ENCODE measurements around the gene TEX51. TPM values are rescaled to one million over a fixed set of nuclear protein-coding genes. Genes with fewer than 3 reads are reported as not detected.

The TEX51 gene
- total and polyA plus RNA-seq, 2 donors from 2014 or later: 2.1 TPM; not detected in 1

DNA sequence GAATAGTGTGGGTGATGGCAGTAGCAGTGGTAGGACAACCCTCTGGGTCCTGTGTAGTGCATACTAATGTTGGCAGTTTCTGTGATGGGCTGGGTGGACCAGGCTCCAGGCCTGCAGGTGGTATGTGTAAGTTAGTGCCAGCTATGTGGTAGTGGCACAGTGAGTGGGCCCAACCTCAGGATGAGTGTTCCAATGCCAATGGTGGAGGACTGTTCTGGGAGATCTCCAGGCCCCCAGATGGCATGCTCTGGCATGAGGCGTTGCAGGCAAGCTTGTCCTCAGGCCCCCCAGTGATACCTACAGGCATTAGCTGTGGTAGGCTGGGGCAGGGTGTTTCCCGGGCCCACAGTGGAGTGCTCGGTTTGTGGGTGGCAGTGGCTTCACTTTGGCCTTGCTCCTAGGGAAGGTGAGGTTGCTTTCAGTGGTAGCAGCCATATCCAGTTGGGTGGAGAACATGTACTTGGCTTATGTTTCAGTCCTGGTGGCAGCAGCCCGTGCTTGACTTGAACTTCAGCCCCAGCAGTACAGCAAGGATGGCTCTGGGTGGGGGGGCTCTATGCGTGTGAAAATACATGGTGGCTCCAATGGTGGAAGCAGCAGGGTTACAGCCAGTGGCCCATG, 32.4 kb downstream of the TEX51 start:
- intact Hi-C loops (cut with DNase I): no loop called here
- no peak overlapping the region for H3K4me3 ChIP-seq (ENCODE audit: low read length in 3 of 3)
- no peaks in the 10 kb centered on the region for H3K27me3 ChIP-seq (ENCODE audit: control insufficient read depth, insufficient read depth, low read length)
- no peak overlapping the region for H3K27ac ChIP-seq (ENCODE audit: low read depth in 2 of 2, low read length in 2 of 2)
- FAIRE-seq (no peak), DNase-seq (no peak)
- no peak overlapping the region for H3K9ac ChIP-seq (ENCODE audit: low read length in 3 of 3)
- H3K36me3 ChIP-seq (ENCODE audit: control insufficient read depth in 2 of 3, insufficient read depth in 3 of 3, low read length in 3 of 3): no peaks in the 10 kb centered on the region
- TF ChIP-seq, protein P1, sequence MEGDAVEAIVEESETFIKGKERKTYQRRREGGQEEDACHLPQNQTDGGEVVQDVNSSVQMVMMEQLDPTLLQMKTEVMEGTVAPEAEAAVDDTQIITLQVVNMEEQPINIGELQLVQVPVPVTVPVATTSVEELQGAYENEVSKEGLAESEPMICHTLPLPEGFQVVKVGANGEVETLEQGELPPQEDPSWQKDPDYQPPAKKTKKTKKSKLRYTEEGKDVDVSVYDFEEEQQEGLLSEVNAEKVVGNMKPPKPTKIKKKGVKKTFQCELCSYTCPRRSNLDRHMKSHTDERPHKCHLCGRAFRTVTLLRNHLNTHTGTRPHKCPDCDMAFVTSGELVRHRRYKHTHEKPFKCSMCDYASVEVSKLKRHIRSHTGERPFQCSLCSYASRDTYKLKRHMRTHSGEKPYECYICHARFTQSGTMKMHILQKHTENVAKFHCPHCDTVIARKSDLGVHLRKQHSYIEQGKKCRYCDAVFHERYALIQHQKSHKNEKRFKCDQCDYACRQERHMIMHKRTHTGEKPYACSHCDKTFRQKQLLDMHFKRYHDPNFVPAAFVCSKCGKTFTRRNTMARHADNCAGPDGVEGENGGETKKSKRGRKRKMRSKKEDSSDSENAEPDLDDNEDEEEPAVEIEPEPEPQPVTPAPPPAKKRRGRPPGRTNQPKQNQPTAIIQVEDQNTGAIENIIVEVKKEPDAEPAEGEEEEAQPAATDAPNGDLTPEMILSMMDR (IDR thresholded peaks at IDR 0.05; ENCODE audit: borderline replicate concordance, extremely low read depth, insufficient read depth): no peak
- no peaks in the 10 kb centered on the region for H3K9me3 ChIP-seq (ENCODE audit: control insufficient read depth in 2 of 3, insufficient read depth in 1 of 3, low read length in 3 of 3)
- no peaks in the 10 kb centered on the region for H3K4me1 ChIP-seq (ENCODE audit: control insufficient read depth in 2 of 3, insufficient read depth in 2 of 3, low read depth in 1 of 3, low read length in 3 of 3)

DNA sequence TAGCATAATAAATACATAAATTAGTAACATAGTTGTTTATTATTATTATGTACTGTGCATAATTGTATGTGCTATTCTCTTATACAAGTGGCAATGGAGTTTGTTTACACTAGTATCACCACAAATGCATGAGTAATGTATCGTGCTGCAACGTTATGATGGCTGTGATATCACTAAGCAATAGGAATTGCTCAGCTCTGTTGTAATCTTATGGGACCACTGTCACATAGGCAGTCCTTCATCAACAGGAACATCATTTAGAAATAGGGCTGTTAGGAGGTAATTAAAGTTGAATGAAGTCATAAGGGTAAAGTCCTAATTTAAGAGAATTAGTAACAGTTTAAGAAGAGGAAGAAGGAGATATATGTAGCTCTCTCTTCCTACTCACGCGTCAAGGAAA, 33.8 kb downstream of the TEX51 start:
- Histone ChIP-seq H3K36me3 (ENCODE audit: control insufficient read depth in 2 of 3, insufficient read depth in 3 of 3, low read length in 3 of 3) (no peaks in the 10 kb centered on the region), H3K4me1 (ENCODE audit: control insufficient read depth in 2 of 3, insufficient read depth in 2 of 3, low read depth in 1 of 3, low read length in 3 of 3) (no peaks in the 10 kb centered on the region), H3K27ac (ENCODE audit: low read depth in 2 of 2, low read length in 2 of 2) (no peak overlapping the region), H3K4me3 (ENCODE audit: low read length in 3 of 3) (no peak overlapping the region), H3K27me3 (ENCODE audit: control insufficient read depth, insufficient read depth, low read length) (no peaks in the 10 kb centered on the region), H3K9me3 (ENCODE audit: control insufficient read depth in 2 of 3, insufficient read depth in 1 of 3, low read length in 3 of 3) (no peaks in the 10 kb centered on the region), H3K9ac (ENCODE audit: low read length in 3 of 3) (no peak overlapping the region)
- intact Hi-C loops (cut with DNase I): no loop called here
- no peak for FAIRE-seq
- TF ChIP-seq, protein P1 (IDR thresholded peaks at IDR 0.05; ENCODE audit: borderline replicate concordance, extremely low read depth, insufficient read depth): no peak
- no peak for DNase-seq

DNA sequence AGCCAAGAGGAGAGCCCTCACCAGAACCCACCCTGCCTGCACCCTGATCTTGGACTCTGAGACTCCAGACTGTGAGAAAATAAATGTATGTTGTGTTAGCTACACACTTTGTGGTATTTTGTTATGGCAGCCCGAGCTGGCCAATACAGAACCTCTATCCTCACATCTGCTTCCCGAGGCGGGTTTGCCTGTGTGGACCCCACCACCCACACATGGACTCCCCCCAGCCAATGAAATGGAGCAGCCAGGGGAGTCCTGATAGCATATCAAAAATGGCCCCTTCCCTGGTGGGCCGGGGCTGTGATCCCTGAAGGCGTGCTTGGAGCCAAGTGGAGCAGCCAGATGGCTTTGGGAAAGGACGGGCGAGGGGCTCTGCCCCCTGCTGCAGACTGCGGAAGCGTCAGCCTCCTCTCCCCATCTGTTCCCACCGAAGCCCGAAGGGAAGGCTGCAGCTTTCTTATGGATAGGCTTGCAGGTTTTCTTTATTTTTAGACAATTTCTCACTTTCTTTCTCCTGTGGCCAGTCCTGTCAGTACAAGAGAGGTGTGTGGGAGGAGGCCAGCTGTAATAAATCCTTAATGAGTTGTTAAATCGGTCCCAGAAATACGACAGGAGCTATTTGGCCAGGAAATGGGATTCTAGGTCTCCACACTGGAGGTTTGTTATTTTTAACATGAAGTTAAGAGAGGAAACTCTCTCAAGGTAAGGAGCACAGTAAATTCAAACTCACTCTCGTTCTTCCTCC, 34.4 kb downstream of the TEX51 start:
- Histone ChIP-seq H3K4me1 (ENCODE audit: control insufficient read depth in 2 of 3, insufficient read depth in 2 of 3, low read depth in 1 of 3, low read length in 3 of 3) (no peaks in the 10 kb centered on the region), H3K4me3 (ENCODE audit: low read length in 3 of 3) (no peak overlapping the region), H3K36me3 (ENCODE audit: control insufficient read depth in 2 of 3, insufficient read depth in 3 of 3, low read length in 3 of 3) (no peaks in the 10 kb centered on the region), H3K27me3 (ENCODE audit: control insufficient read depth, insufficient read depth, low read length) (no peaks in the 10 kb centered on the region), H3K9ac (ENCODE audit: low read length in 3 of 3) (no peak overlapping the region), H3K27ac (ENCODE audit: low read depth in 2 of 2, low read length in 2 of 2) (no peak overlapping the region), H3K9me3 (ENCODE audit: control insufficient read depth in 2 of 3, insufficient read depth in 1 of 3, low read length in 3 of 3) (no peaks in the 10 kb centered on the region)
- TF ChIP-seq, protein P1 (IDR thresholded peaks at IDR 0.05; ENCODE audit: borderline replicate concordance, extremely low read depth, insufficient read depth): no peak
- intact Hi-C loops (cut with DNase I): no loop called here
- DNase-seq (peak in 3 of 5 donors; percentile 62 to 85 (median 81)), FAIRE-seq (no peak)

Data from kidney (tissue), 14 donors.